Medulla oblongata (tissue), 1 donor: ENCODE results near the gene B9D2.
"Not testable (repeated sequence)": the region's sequence is repeated elsewhere in the genome, so short reads cannot be mapped to it uniquely, and the experiment has no call there.

ENCODE experiments used
- DNase-seq: peaks from one replicate; pipeline ENCODE4 v3.0.0-alpha.2; 2015; ENCODE audit errors: extremely low spot score

The B9D2 gene

DNA sequence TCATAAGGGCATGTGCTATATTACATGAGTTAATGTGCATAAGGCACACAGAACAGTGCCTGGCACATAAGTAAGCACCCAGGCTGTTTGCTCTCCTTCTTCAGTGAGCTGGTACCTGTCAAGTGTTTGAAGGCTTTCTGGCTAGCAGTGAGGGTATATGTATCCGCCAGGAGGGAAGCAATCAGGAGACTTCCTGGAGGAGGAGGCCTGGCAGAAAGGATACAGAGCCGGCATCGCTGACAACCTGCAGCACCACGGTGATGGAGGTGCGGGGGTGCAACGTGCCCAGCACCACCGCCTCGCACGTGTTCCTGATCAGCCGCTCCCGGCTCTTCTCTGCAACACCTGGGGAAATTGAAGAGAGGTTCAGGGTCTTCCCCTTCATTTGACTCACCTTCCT is 27.7 kb upstream of the B9D2 start:
- no peak for DNase-seq

GRCh38 chr19:41386442-41386841 is 22.5 kb upstream of the B9D2 start:
- DNase-seq = no peak

- no peak for DNase-seq
Observed at GRCh38 chr19:41384351-41384750, 20.4 kb upstream of the B9D2 start.

DNA sequence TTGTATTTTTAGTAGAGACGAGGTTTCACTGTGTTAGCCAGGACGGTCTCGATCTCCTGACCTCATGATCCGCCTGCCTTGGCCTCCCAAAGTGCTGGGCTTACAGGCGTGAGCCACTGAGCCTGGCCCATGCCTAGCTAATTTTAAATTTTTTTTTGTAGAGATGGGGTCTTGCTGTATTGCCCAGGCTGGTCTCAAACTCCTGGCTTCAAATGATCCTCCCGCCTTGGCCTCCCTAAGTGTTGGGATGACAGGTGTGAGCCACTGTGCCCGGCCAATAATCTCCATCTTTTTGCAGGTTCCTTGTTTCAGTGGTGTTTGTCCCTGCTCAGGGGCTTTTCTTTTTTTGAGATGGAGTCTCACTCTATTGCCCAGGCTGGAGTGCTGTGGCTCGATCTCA is 17.6 kb upstream of the B9D2 start:
- DNase-seq = not testable (repeated sequence)

- DNase-seq = no peak
Observed at GRCh38 chr19:41377977-41378709, 14.2 kb upstream of the B9D2 start.

- no peak for DNase-seq
Observed at GRCh38 chr19:41376998-41377365, 13.0 kb upstream of the B9D2 start.

DNA sequence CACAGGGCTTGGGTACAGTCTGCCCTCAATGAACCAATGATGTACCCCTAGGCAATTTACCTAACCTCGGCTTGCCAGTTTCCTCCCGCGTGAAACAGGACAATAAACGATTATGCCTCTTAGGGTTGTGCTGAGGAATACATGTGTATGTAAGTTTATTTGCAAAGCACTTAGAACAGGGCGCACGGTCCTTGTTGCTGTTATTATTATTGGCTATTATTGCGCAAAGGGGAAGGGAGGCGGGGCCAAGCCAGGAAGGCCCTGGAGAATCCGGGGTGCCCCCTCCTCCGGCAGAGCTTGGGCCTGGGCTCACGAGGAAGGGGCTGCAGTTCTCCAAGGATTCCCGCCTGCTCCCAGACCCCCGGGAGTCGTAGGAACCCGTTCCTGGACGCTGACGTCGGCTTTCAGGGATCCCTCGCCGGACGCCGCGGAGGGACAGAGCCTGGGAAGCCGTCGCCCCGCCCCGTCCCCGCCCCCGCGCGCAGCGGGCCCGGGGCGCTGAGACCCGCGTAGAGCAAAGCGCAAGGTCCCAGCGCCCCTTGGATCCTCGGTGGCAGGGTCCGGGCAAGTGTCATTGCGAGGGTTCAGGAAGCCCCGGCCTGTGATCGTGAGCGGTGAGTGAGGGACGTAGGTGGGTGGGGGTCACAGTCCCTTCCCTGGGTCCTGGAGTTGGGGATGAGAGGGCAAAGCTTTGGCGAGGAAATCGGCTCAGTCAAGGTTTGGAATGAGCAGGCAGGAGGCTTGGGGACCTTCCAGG is 12.5 kb upstream of the B9D2 start, which contains the start of gene TMEM91:
TSS of gene TMEM91 (plus strand) at position 293 of the 757 bp plus-strand sequence. CDS start 1,777 bp downstream, outside the sequence.
- DNase-seq = no peak

DNA sequence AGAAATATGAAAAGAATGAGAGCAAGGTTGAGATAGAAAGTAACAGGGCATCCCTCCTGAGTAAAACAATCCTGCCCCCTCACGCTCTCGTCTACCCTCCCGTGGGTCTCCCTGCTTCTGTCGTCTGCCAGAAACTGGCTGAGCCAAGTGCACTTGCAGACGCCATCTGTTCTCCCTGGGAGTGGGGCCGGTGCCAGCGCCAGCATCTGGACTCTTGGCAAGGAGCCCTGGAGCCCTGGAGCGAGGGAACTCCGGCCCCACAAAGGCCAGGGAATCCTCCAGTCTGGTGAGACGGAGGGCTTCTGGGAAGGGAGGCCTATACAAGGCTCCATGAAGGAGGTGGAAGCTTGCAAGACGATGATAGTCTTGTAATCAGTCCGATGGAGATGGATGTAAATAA is 10.0 kb upstream of the B9D2 start:
- peak; percentile 79 for DNase-seq

GRCh38 chr19:41372501-41372900 is 8.6 kb upstream of the B9D2 start:
- DNase-seq = no peak

- DNase-seq = no peak
Observed at GRCh38 chr19:41371541-41371940, 7.6 kb upstream of the B9D2 start.

- DNase-seq = not testable (repeated sequence)
Observed at GRCh38 chr19:41371119-41371518, 7.2 kb upstream of the B9D2 start.

DNA sequence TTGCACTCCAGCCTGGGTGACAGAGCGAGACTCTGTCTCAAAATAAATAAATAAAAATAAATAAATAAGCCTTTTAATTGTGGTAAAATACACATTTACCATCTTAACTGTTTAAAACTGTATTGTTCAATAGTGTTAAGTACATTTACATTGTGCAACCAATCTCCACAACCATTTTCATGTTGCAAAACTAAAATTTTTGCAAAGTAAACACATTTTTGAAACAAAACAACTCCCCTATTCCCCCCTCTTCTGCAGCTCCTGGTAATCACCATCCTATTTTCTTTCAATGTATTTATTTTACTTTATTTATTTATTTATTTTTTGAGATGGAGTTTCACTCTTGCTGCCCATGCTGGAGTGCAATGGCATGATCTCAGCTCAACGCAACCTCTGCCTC is 5.8 kb upstream of the B9D2 start:
- no peak for DNase-seq

DNA sequence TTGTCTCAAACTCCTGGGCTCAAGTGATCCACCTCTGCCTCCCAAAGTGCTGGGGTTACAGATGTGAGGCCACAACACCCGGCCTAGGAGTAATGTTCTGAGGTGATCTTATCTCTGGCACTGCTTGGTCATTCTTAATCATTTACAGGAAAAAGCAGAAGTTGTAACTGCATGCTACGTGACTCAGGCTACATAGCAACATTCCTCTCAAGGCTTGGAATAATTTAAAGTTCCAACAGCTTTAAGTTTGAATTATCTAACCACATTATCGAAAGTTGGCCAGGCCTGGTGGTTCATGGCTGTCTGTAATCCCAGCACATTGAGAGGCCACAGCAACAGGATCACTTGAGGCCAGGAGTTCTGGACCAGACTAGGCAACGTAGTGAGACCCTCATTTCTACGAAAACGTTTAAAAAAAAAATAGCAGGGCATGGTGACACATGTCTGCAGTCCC is 3.9 kb upstream of the B9D2 start:
- DNase-seq = no peak

- no peak for DNase-seq
Observed at GRCh38 chr19:41366089-41366488, 2.1 kb upstream of the B9D2 start.

DNA sequence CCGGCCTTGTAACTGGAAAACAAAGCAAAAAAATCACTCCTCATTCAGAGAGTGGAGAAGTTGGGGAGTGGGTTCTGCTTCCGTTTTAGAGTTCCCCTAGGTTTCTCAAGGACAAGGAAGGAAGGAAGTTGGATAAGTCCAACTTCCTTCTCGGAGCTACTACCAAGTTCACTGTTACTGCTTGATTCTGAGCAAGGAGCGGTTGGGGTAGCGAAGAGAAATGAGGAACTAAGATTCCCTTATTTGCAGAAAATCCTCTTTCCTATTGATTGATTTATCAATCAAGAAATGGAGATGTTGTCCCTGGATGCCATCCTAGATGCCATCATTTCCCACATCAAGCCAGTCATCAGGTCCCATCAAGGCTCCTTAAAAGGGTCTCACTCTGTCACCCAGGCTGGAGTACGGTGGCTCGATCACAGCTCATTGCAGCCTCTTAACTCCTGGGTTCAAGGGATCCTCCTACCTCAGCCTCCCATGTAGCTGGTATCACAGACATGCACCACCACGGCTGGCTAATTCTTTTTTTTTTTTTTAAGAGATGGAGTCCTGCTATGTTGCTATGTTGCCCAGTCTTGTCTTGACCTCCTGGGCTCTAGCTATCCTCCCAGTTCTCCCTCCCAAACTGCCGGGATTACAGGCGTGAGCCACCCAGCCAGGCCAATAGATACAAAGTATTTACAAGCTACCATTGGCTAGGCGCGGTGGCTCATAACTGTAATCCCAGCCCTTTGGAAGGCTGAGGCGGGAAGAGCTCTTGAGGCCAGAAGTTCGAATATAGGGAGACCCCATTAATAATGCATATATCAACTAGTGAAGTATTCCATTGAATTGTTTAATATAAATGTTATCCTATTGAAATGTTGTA is 809 bp upstream of the B9D2 start:
- peak; percentile 60 for DNase-seq

DNA sequence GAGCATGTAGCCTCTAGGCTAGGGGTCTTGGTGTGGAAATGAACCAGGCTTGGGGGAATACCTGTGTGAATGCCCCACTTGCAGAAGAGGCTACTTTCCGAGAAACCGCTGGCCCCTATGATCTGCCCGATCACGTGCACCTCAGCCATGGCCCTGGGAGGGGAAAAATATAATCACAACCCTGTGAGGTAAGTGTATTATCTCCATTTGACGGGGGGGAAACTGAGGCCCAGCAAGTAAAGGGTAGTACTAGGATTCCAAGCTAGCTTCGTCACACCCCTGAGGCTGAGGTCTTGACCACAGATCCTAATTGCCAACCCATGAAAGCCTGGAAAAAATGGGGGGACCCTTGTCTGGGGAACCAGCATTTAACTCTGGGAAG is 587 bp downstream of the B9D2 start:
- no peak for DNase-seq

- no peak for DNase-seq
Observed at GRCh38 chr19:41362143-41362847, 1.7 kb downstream of the B9D2 start.

DNA sequence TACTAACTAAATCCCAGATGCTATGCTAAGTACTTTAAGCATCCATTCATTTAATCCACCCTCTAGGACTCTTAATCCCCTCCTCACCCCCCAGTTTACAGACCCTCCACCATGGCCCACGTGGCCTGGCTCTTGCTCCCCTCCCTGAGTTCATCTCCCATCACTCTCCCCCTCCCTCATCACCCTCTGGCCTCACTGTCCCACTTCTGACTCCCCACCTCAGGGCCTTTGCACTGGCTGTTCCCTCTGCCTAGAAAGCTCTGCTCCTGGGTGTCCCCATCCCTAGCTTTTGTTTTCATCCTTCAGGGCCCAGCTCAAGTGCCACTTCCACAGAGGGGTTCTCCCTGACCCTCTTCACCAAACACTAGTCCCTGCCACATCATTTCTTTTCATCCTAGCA is 4.2 kb downstream of the B9D2 start:
- DNase-seq = no peak

DNA sequence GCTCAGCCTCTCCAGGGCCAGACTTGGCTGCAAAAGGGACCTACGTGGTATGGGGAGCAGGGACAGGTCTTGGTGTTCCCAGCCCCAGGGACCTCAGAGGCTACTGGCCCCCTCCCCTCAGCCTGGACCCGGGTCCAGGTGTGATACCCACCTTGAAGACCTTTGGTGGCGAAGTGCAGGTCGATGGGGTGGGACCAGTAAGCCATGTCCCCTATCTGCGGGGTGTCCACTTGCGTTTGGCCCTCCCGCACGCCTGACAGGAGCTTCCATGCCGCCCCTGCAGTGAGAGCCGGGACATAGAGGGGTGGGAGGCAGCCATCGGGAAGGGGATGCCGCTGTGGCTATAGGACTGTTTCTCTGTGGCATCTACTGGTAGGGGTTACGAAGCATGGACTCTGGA is 6.2 kb downstream of the B9D2 start:
- DNase-seq = no peak

DNA sequence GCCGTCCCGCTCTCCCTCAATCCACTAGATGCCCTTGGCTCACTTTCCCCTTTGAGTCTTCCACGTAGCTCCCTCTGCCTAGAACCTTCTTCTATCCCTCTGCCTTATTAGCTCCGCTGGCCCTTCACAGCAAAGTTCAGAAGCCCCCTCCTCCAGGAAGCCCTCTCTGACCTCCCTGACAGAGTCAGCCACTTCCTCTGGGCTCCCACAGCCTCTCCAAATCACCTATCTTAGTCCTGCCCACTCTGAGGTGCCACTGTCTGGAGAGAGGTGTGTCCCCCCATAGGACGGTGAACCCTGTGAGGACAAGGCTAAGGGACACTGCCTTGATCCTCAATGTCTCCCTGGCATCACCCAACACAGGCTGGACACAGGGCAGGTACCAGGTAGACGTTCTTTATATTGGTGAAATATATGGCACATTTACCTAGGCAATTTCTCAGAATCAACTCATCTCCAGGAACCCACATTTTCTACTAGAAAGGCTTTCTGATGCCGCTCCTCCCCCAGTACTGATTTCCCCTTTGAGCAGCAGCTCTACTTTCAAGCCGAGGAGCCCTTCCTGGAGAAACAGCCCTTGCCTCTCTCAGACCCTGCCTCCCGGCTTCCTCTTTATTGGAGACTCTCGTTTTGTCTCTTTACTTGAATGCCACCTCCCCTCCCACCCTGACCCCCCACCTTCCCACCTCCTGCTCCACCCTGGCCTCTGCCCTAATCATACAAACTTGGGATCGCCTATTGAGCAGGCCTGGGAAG is 6.8 kb downstream of the B9D2 start:
- DNase-seq = peak; percentile 38

DNA sequence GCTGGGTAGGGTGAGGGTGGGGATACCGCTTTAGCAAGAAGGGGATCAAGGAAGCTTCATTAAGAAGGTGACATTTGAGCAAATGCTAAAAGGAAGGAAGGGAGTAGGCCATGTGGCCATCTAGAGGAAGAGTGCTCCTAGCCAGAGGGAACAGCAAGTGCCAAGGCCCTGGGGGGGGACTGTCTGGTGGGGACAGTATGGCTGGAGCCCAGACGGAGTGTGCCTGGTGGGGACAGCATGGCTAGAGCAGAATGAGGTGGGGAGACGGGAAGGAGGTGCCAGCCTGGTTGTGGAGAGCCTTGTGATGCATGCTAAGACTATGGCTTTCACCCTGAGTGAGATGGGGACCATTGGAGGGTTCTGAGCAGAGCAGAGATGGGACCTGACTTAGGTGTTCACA is 8.1 kb downstream of the B9D2 start:
- no peak for DNase-seq
